Activated effector memory CD4-positive, alpha-beta T cell treated with Interleukin-2 at 50 U/mL for 16 hours (primary cell): ENCODE results near the gene NFAT5.
A peak's percentile ranks its signal among the peaks of the same experiment; 100 is the strongest.
"Not testable (repeated sequence)": the region's sequence is repeated elsewhere in the genome, so short reads cannot be mapped to it uniquely, and the experiment has no call there.

ENCODE experiments used
- DNase-seq: peaks from one replicate; pipeline ENCODE4 v3.0.0-alpha.2; 2020

Gene NFAT5

GRCh38 chr16:69711115-69711740 lies 145.5 kb downstream of the NFAT5 start:
- DNase-seq, result no peak

- DNase-seq, result no peak
Measured at GRCh38 chr16:69712277-69712676, 146.5 kb downstream of the NFAT5 start.

GRCh38 chr16:69712914-69713581 lies 147.3 kb downstream of the NFAT5 start:
- DNase-seq, result no peak

- no peak for DNase-seq
Measured at GRCh38 chr16:69717066-69717465, 151.3 kb downstream of the NFAT5 start.

- no peak for DNase-seq
Measured at GRCh38 chr16:69718111-69718764, 152.5 kb downstream of the NFAT5 start.

GRCh38 chr16:69720822-69721430 lies 155.2 kb downstream of the NFAT5 start:
- DNase-seq, result no peak

GRCh38 chr16:69721441-69721957 lies 155.7 kb downstream of the NFAT5 start:
- no peak for DNase-seq

- no peak for DNase-seq
Measured at GRCh38 chr16:69724414-69724873, 158.7 kb downstream of the NFAT5 start.

- DNase-seq, result no peak
Measured at GRCh38 chr16:69724981-69725479, 159.3 kb downstream of the NFAT5 start.

GRCh38 chr16:69725480-69726312 lies 159.9 kb downstream of the NFAT5 start:
- no peak for DNase-seq

GRCh38 chr16:69726313-69727060 lies 160.7 kb downstream of the NFAT5 start, which contains the start of gene NQO1:
Gene NQO1 (minus strand): TSS chr16:69726560. CDS start chr16:69726439, 121 bp downstream.
- peak; percentile 84 for DNase-seq

- no peak for DNase-seq
Measured at GRCh38 chr16:69727916-69728270, 162.1 kb downstream of the NFAT5 start.

- not testable (repeated sequence) for DNase-seq
Measured at GRCh38 chr16:69729030-69729429, 163.3 kb downstream of the NFAT5 start.

- DNase-seq, result not testable (repeated sequence)
Measured at GRCh38 chr16:69731280-69731679, 165.5 kb downstream of the NFAT5 start.

- no peak for DNase-seq
Measured at GRCh38 chr16:69732101-69732500, 166.3 kb downstream of the NFAT5 start.

GRCh38 chr16:69741519-69741918 lies 175.8 kb downstream of the NFAT5 start:
- DNase-seq, result no peak

- DNase-seq, result no peak
Measured at GRCh38 chr16:69741951-69742904, 176.5 kb downstream of the NFAT5 start.

GRCh38 chr16:69744363-69745231 lies 178.8 kb downstream of the NFAT5 start:
- no peak for DNase-seq

- no peak for DNase-seq
Measured at GRCh38 chr16:69745232-69745612, 179.5 kb downstream of the NFAT5 start.
